Ectodermal cell (in vitro differentiated cells): ENCODE measurements around the gene CRADD.

Experiments
- H3K27ac ChIP-seq: 2 replicates; pipeline ENCODE4 v1.7.0; 2013; ENCODE audit warnings: mild to moderate bottlenecking, low read depth, low read length; ENCODE audit not compliant: insufficient read depth, poor library complexity, severe bottlenecking
- H3K27me3 ChIP-seq: 2 replicates; pipeline ENCODE4 v1.7.0; 2013; ENCODE audit warnings: mild to moderate bottlenecking, low read length; ENCODE audit not compliant: insufficient read depth, control insufficient read depth, poor library complexity, severe bottlenecking
- H3K36me3 ChIP-seq: one replicate; pipeline ENCODE4 v1.7.0; 2013; ENCODE audit warnings: low read length; ENCODE audit not compliant: control insufficient read depth, insufficient read depth
- H3K4me1 ChIP-seq: one replicate; pipeline ENCODE4 v1.7.0; 2013; ENCODE audit warnings: low read length; ENCODE audit not compliant: control insufficient read depth, insufficient read depth
- H3K4me3 ChIP-seq: 2 replicates; pipeline ENCODE4 v1.7.0; 2013; ENCODE audit warnings: low read depth, low read length, control low read depth; ENCODE audit not compliant: insufficient read depth
- H3K9me3 ChIP-seq: 2 replicates; pipeline ENCODE4 v1.7.0; 2013; ENCODE audit warnings: mild to moderate bottlenecking, low read length, moderate library complexity; ENCODE audit not compliant: control insufficient read depth
- WGBS, 2 experiments: methylation state at CpG; one replicate each; pipeline ENCODE4 v1.1.7; 2013; ENCODE audit warnings: missing lambda C conversion rate in 2 of 2; 5-methylcytosine and 5-hydroxymethylcytosine counted together

The CRADD gene

GRCh38 chr12:93650626-93651025 is 26.5 kb upstream of the CRADD start:
- no peaks in the 10 kb centered on the region for H3K9me3 ChIP-seq
- WGBS, 2 experiments = 78% methylated on average over 1 of the region's 1 CpG; no CpG with 5 or more reads in 1 of the 2 experiments

GRCh38 chr12:93653079-93653478 is 24.1 kb upstream of the CRADD start:
- no peaks in the 10 kb centered on the region for H3K27me3 ChIP-seq
- H3K4me1 ChIP-seq = no peaks in the 10 kb centered on the region
- H3K27ac ChIP-seq = no peak overlapping the region
- H3K36me3 ChIP-seq = no peaks in the 10 kb centered on the region
- H3K4me3 ChIP-seq = no peak overlapping the region
- no CpG with 5 or more reads among the region's 3 CpGs for WGBS, 2 experiments
- H3K9me3 ChIP-seq = no peaks in the 10 kb centered on the region

More at GRCh38 chr12:93650626-93651025, 26.5 kb upstream of the CRADD start:
- no peaks in the 10 kb centered on the region for H3K36me3 ChIP-seq
- no peak overlapping the region for H3K27ac ChIP-seq
- no peaks in the 10 kb centered on the region for H3K4me1 ChIP-seq
- H3K27me3 ChIP-seq = no peaks in the 10 kb centered on the region
- H3K4me3 ChIP-seq = no peak overlapping the region

GRCh38 chr12:93653712-93654111 is 23.5 kb upstream of the CRADD start:
- Histone ChIP-seq H3K4me3 (no peak overlapping the region), H3K9me3 (no peaks in the 10 kb centered on the region), H3K36me3 (no peaks in the 10 kb centered on the region), H3K27ac (no peak overlapping the region), H3K4me1 (no peaks in the 10 kb centered on the region), H3K27me3 (no peaks in the 10 kb centered on the region)
- 85 to 86% methylated on average over 3 of the region's 3 CpGs for WGBS, 2 experiments

GRCh38 chr12:93654421-93654820 is 22.8 kb upstream of the CRADD start:
- no peak overlapping the region for H3K27ac ChIP-seq
- no peaks in the 10 kb centered on the region for H3K36me3 ChIP-seq
- H3K4me1 ChIP-seq = no peaks in the 10 kb centered on the region
- H3K27me3 ChIP-seq = no peaks in the 10 kb centered on the region
- no peak overlapping the region for H3K4me3 ChIP-seq
- whole genome bisulfite sequencing, 2 experiments = 92 to 95% methylated on average over 2 of the region's 2 CpGs
- H3K9me3 ChIP-seq = no peaks in the 10 kb centered on the region

- Histone ChIP-seq H3K4me1 (no peaks in the 10 kb centered on the region), H3K4me3 (no peak overlapping the region), H3K36me3 (no peaks in the 10 kb centered on the region), H3K9me3 (no peaks in the 10 kb centered on the region), H3K27me3 (no peaks in the 10 kb centered on the region), H3K27ac (no peak overlapping the region)
- WGBS, 2 experiments = 91 to 93% methylated on average over 2 of the region's 2 CpGs
Observed at GRCh38 chr12:93657071-93657470, 20.1 kb upstream of the CRADD start.

- Histone ChIP-seq H3K27me3 (no peaks in the 10 kb centered on the region), H3K4me3 (no peak overlapping the region), H3K9me3 (no peaks in the 10 kb centered on the region), H3K36me3 (no peaks in the 10 kb centered on the region), H3K27ac (no peak overlapping the region), H3K4me1 (no peaks in the 10 kb centered on the region)
- 87 to 88% methylated on average over 3 of the region's 3 CpGs for WGBS, 2 experiments
Observed at GRCh38 chr12:93661021-93661420, 16.2 kb upstream of the CRADD start.

GRCh38 chr12:93663006-93663728 is 14.0 kb upstream of the CRADD start:
- no peaks in the 10 kb centered on the region for H3K27me3 ChIP-seq
- no peak overlapping the region for H3K4me3 ChIP-seq
- WGBS, 2 experiments = 94% methylated on average over 2 of the region's 2 CpGs
- no peaks in the 10 kb centered on the region for H3K4me1 ChIP-seq
- H3K27ac ChIP-seq = no peak overlapping the region
- H3K9me3 ChIP-seq = no peaks in the 10 kb centered on the region
- no peaks in the 10 kb centered on the region for H3K36me3 ChIP-seq

GRCh38 chr12:93663729-93664084 is 13.5 kb upstream of the CRADD start:
- H3K4me1 ChIP-seq = no peaks in the 10 kb centered on the region
- H3K9me3 ChIP-seq = no peaks in the 10 kb centered on the region
- H3K27me3 ChIP-seq = no peaks in the 10 kb centered on the region
- H3K4me3 ChIP-seq = no peak overlapping the region
- 91 to 94% methylated on average over 4 of the region's 4 CpGs for WGBS, 2 experiments
- no peak overlapping the region for H3K27ac ChIP-seq
- no peaks in the 10 kb centered on the region for H3K36me3 ChIP-seq

GRCh38 chr12:93664573-93665138 is 12.5 kb upstream of the CRADD start:
- Histone ChIP-seq H3K27ac (no peak overlapping the region), H3K4me3 (no peak overlapping the region), H3K9me3 (no peaks in the 10 kb centered on the region), H3K36me3 (no peaks in the 10 kb centered on the region), H3K27me3 (no peaks in the 10 kb centered on the region), H3K4me1 (no peaks in the 10 kb centered on the region)
- 96 to 98% methylated on average over 2 of the region's 2 CpGs for WGBS, 2 experiments

GRCh38 chr12:93667672-93668071 is 9.5 kb upstream of the CRADD start:
- 90 to 92% methylated on average over 1 of the region's 1 CpG for whole genome bisulfite sequencing, 2 experiments
- Histone ChIP-seq H3K9me3 (no peaks in the 10 kb centered on the region), H3K27ac (no peak overlapping the region), H3K36me3 (no peaks in the 10 kb centered on the region), H3K27me3 (no peaks in the 10 kb centered on the region), H3K4me3 (no peak overlapping the region), H3K4me1 (no peaks in the 10 kb centered on the region)
